Adipocyte (in vitro differentiated cells): ENCODE data around the gene CHSY1.

Experiments used
- DNase-seq: peaks from one replicate; pipeline ENCODE4 v3.0.0-alpha.2; 2015; ENCODE audit warnings: low read depth
- H3K27me3 ChIP-seq: replicated peaks from 2 replicates; pipeline ENCODE4 v1.7.0; 2013; ENCODE audit warnings: mild to moderate bottlenecking, low read length, moderate library complexity; ENCODE audit not compliant: control insufficient read depth, insufficient read depth
- H3K36me3 ChIP-seq: 2 replicates; pipeline ENCODE4 v1.7.0; 2013; ENCODE audit warnings: low read length, mild to moderate bottlenecking, moderate library complexity; ENCODE audit not compliant: control insufficient read depth, insufficient read depth, severe bottlenecking
- H3K4me1 ChIP-seq: 2 replicates; pipeline ENCODE4 v1.7.0; 2013; ENCODE audit warnings: mild to moderate bottlenecking, low read length, moderate library complexity; ENCODE audit not compliant: control insufficient read depth, insufficient read depth
- H3K4me3 ChIP-seq: 2 replicates; pipeline ENCODE4 v1.7.0; 2013; ENCODE audit warnings: mild to moderate bottlenecking, low read length, moderate library complexity
- H3K9ac ChIP-seq: 2 replicates; pipeline ENCODE4 v1.7.0; 2013; ENCODE audit warnings: mild to moderate bottlenecking, low read length, moderate library complexity
- H3K9me3 ChIP-seq: 2 replicates; pipeline ENCODE4 v1.7.0; 2013; ENCODE audit warnings: mild to moderate bottlenecking, low read length, moderate library complexity; ENCODE audit not compliant: control insufficient read depth

Gene CHSY1

GRCh38 chr15:101162701-101163483 lies 89.0 kb downstream of the CHSY1 start:
- Histone ChIP-seq H3K9ac (no peak overlapping the region), H3K4me1 (no peaks in the 10 kb centered on the region), H3K27me3 (no peaks in the 10 kb centered on the region), H3K9me3 (peaks cover 24% of the 10 kb centered on the region), H3K4me3 (no peak overlapping the region), H3K36me3 (no peaks in the 10 kb centered on the region)
- DNase-seq, result no peak

GRCh38 chr15:101161656-101162055 lies 90.2 kb downstream of the CHSY1 start:
- H3K4me3 ChIP-seq, result no peak overlapping the region
- peaks cover 23% of the 10 kb centered on the region for H3K9me3 ChIP-seq
- no peaks in the 10 kb centered on the region for H3K36me3 ChIP-seq
- H3K4me1 ChIP-seq, result no peaks in the 10 kb centered on the region
- no peaks in the 10 kb centered on the region for H3K27me3 ChIP-seq
- no peak overlapping the region for H3K9ac ChIP-seq
- no peak for DNase-seq

GRCh38 chr15:101159936-101160815 lies 91.7 kb downstream of the CHSY1 start:
- DNase-seq, result no peak
- Histone ChIP-seq H3K4me3 (no peak overlapping the region), H3K9ac (no peak overlapping the region), H3K36me3 (no peaks in the 10 kb centered on the region), H3K27me3 (no peaks in the 10 kb centered on the region), H3K4me1 (no peaks in the 10 kb centered on the region), H3K9me3 (peaks cover 8% of the 10 kb centered on the region)

- H3K4me1 ChIP-seq, result no peaks in the 10 kb centered on the region
These were observed 92.5 kb downstream of the CHSY1 start for GRCh38 chr15:101159096-101159935.

GRCh38 chr15:101158166-101159095 lies 93.4 kb downstream of the CHSY1 start:
- Histone ChIP-seq H3K4me1 (no peaks in the 10 kb centered on the region), H3K36me3 (no peaks in the 10 kb centered on the region), H3K27me3 (no peaks in the 10 kb centered on the region), H3K9me3 (no peaks in the 10 kb centered on the region), H3K9ac (no peak overlapping the region), H3K4me3 (no peak overlapping the region)
- DNase-seq, result no peak

More at GRCh38 chr15:101159096-101159935, 92.5 kb downstream of the CHSY1 start:
- Histone ChIP-seq H3K9me3 (peaks cover 2% of the 10 kb centered on the region), H3K36me3 (no peaks in the 10 kb centered on the region), H3K4me3 (no peak overlapping the region), H3K9ac (no peak overlapping the region), H3K27me3 (no peaks in the 10 kb centered on the region)
- DNase-seq, result no peak

- Histone ChIP-seq H3K9ac (no peak overlapping the region), H3K36me3 (no peaks in the 10 kb centered on the region), H3K4me3 (no peak overlapping the region), H3K27me3 (no peaks in the 10 kb centered on the region), H3K9me3 (no peaks in the 10 kb centered on the region), H3K4me1 (no peaks in the 10 kb centered on the region)
- DNase-seq, result no peak
These were observed 94.1 kb downstream of the CHSY1 start for GRCh38 chr15:101157721-101158120.

GRCh38 chr15:101156509-101157159 lies 95.2 kb downstream of the CHSY1 start:
- peak; percentile 25 for DNase-seq
- Histone ChIP-seq H3K9ac (no peak overlapping the region), H3K36me3 (no peaks in the 10 kb centered on the region), H3K9me3 (no peaks in the 10 kb centered on the region), H3K4me3 (no peak overlapping the region), H3K27me3 (no peaks in the 10 kb centered on the region), H3K4me1 (no peaks in the 10 kb centered on the region)

- DNase-seq, result no peak
- no peaks in the 10 kb centered on the region for H3K27me3 ChIP-seq
- no peaks in the 10 kb centered on the region for H3K36me3 ChIP-seq
- no peaks in the 10 kb centered on the region for H3K4me1 ChIP-seq
- H3K9me3 ChIP-seq, result no peaks in the 10 kb centered on the region
- H3K4me3 ChIP-seq, result no peak overlapping the region
- H3K9ac ChIP-seq, result no peak overlapping the region
These were observed 95.8 kb downstream of the CHSY1 start for GRCh38 chr15:101156061-101156460.

- H3K4me3 ChIP-seq, result no peak overlapping the region
- no peaks in the 10 kb centered on the region for H3K36me3 ChIP-seq
- DNase-seq, result no peak
- H3K9ac ChIP-seq, result no peak overlapping the region
- H3K9me3 ChIP-seq, result no peaks in the 10 kb centered on the region
- no peaks in the 10 kb centered on the region for H3K27me3 ChIP-seq
- no peaks in the 10 kb centered on the region for H3K4me1 ChIP-seq
These were observed 97.8 kb downstream of the CHSY1 start for GRCh38 chr15:101153801-101154656.
